Stimulated activated CD4-positive, alpha-beta T cell treated with anti-CD3 and anti-CD28 coated beads, TNF-alpha, amount 100 ng/mL, for 4 hours (primary cell): Measurements from ENCODE around the gene DMRTC2.
A peak's percentile ranks its signal among the peaks of the same experiment; 100 is the strongest.

Source experiments
- DNase-seq, 3 experiments: peaks; one replicate each; pipeline ENCODE4 v3.0.0-alpha.2; 2020; ENCODE audit warnings: low read depth in 3 of 3

The DMRTC2 gene

DNA sequence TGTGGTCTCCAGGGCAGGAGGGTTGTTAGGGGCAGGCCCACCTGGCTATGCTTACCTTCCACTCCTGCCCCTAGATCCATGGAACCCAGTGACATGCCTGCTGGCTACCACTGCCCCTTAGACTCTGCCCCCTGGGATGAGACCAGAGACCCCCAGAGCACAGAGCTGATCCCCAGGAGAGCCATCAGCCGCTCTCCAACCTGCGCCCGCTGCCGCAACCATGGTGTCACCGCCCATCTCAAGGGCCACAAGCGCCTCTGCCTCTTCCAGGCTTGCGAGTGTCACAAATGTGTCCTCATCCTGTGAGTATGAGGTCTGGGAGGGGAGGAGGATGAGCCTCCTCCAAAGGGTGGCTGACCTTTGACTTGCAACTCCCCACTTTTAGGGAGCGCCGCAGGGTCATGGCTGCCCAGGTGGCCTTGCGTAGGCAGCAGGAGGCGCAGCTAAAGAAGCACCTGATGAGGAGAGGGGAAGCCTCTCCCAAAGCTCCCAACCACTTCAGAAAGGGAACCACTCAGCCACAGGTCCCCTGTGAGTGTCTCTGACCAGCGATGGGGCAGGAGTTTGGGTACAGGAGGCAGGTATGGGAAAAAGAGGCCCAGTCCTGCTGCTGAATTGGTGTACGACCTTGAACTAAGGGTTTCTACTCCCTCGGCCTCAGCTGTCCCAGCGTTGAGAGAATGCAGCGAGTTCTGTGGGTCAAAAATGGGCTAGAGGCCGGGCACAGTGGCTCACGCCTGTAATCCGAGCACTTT is 2.7 kb downstream of the DMRTC2 start:
- DNase-seq: no peak

DNA sequence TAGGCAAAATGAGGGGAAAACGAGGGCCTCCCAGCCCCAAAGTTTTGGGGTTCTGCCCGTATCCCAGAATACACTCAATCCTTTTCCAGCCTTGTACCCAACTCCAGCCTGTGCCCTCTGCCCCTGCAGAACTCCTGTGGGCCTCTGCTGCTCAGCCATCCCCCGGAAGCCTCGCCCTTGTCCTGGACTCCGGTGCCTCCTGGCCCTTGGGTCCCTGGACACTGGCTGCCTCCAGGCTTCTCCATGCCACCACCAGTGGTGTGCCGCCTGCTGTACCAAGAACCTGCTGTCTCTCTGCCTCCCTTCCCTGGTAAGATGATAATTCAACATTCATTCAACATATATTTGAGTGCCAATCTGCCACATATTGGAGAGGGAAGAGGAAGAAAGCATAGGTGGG is 3.8 kb downstream of the DMRTC2 start:
- no peak for DNase-seq

DNA sequence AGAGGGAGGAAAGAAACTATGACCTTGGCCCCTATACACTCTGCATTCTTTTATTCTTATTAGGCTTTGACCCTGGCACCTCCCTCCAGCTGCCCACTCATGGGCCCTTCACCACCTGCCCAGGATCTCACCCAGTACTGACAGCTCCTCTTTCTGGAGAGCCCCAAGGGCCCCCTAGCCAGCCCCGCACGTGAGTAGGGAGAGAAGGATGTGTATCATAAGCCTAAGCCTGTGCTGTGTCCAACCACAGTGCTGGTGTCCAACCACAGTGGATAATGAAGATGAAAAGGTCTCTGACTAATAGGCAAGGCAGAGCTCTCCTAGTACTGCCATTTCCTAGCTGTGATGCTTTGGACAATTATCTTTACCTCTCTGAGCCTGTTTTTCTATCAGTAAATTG is 4.2 kb downstream of the DMRTC2 start:
- DNase-seq: no peak

DNA sequence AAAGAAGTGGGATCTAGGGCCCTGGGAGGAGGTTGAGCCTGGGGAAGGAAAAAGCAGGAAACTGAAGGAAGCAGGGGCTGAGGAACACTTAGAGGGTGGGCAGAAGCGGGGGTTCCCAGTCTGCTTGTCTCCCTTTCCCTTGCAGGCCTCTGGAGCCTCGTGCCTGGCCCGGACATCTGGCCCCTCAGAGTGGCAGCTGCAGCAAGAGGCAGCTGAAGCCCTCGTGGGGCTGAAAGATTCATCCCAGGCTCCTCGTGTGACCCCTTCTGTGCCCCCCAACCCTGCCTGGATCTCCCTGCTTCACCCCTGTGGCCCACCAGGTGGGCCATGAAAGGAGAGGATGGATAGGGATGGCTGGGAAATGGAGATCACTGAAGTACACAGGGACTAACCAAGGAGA is 5.5 kb downstream of the DMRTC2 start:
- DNase-seq: no peak

DNA sequence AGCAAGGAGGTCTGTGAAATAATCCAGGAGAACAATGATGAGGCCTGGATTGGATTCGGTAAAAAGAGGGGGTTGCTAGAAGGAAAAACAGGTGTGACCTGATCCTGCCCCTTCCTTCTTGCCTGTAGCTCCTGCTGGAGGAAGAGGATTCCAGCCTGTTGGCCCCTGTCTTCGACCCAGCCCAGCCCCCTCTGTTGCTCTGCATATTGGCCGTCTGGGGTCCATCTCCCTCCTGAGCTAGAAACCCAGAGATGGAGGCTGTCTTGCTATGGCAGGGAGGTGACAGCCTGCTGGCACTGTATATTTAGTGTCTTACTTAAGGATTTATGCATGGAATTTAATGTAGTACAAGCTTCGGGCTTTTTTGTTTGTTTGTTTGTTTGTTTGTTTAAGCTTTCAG is 6.6 kb downstream of the DMRTC2 start:
- DNase-seq: no peak

DNA sequence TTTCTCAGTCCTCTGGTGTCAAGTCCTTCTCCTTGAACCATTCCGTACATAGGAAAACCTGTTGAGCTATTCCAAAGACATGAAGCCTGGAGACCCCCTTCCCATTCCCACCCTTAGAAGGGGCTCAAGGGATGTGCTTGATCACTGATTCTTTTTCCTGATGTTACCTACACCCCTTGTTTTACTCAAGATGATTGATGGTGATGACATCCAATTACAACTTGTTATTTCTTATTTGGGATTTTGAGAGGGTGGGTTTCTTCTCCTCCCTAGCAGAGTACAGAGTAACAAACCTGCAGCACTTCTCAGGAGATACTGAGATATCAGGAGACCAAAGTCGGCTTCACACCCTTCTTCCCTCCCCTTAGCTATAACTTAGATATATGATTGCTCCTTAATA is 8.5 kb downstream of the DMRTC2 start:
- DNase-seq: no peak

DNA sequence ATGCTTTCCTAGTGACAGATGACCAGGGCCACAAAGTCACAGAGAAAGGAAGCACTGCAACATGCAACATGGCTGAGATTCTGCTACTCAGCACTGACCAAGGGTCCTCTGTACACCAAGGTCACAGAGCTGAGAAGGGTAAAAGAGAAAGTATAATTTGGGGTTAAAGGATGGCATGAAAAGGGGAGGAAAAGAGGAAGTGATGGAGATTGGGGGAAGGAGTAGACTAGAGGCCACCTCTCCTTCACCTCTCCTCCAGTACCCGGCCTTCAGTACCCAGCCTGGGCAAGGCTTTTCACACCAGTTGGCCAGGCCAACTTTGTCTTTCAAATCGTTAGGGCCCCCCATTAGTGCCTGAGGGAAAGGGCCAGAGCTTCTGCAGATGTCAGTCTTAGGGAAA is 8.9 kb downstream of the DMRTC2 start:
- DNase-seq: no peak

DNA sequence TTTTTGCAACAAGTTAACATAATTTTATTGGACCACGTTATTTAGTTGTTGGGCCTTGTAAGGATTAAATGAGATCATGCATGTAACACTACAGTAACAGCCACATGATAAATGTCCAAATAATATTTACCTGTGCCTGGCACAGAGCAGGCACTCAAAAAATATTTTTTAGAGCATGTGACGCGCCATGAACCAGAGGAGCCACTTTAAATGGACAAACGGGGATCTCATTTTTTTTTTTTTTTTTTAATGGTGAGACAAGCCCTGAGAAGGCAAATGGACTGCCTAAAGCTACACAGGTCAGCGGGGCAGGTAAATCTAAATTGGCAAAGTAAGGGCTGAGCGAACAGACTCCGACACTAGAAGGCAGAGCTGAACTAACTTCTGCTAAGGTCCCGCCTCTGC is 14.4 kb downstream of the DMRTC2 start:
- DNase-seq: no peak

DNA sequence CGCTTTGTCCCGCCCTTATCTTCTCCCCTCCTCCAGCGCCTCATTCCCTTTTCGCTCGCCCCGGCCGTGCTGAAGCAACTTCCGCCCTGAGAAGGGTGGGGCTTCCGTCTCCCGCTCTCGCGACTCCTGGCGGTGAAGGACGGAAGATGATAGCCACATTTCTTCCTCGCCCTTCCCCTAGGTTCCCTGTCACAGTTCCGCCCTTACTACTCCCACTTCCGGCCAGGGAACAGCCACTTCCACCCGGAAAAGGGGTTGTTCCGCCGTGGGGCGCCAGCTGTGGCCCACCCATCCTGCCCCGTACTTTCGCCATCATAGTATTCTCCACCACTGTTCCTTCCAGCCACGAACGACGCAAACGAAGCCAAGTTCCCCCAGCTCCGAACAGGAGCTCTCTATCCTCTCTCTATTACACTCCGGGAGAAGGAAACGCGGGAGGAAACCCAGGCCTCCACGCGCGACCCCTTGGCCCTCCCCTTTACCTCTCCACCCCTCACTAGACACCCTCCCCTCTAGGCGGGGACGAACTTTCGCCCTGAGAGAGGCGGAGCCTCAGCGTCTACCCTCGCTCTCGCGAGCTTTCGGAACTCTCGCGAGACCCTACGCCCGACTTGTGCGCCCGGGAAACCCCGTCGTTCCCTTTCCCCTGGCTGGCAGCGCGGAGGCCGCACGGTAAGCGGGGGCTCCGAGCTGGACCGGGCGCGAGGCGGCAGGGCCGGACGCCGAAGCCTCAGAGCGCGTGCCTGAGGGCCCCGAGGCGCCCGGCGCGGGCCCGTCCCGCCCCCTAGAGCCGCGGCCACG is 15.0 kb downstream of the DMRTC2 start, which contains the start of gene RPS19:
RPS19 (plus strand) TSS at position 638 of the 801 bp plus-strand sequence. CDS start 520 bp downstream, outside the sequence.
- peak; percentile 97 to 98 (median 97) for DNase-seq

DNA sequence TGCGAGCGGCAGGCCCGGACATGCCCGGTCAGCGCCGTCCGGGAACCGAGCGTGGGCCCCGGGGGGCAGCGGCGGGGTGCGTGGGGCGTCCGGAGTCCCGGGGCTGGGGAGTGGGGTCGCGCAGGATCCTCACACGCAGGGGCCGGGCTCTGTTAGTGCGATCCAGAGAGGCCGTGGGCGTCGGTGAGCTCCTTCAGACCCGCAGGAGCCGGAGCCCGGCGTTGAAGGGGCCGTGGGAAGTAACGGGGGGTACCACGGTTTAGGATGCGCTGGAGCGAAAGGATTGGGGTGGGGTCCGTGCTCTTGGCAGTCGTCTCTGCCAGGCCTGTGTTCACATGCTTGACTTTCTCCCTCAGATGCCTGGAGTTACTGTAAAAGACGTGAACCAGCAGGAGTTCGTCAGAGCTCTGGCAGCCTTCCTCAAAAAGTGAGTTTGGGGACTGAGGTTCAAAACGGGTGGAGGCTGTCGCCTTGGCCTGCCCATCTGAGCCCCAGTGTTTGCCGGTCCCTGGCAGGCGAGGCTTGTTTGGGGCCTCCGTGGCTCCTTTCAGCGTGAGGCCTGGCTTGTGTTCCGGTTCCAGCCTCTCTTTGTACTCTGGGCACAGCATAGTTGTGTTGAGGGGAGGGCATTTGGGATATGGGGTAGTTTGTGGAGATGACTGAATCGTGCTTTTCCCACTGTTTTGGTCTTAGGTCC is 15.7 kb downstream of the DMRTC2 start:
- peak in 1 of 3 experiments; percentile 49 for DNase-seq

DNA sequence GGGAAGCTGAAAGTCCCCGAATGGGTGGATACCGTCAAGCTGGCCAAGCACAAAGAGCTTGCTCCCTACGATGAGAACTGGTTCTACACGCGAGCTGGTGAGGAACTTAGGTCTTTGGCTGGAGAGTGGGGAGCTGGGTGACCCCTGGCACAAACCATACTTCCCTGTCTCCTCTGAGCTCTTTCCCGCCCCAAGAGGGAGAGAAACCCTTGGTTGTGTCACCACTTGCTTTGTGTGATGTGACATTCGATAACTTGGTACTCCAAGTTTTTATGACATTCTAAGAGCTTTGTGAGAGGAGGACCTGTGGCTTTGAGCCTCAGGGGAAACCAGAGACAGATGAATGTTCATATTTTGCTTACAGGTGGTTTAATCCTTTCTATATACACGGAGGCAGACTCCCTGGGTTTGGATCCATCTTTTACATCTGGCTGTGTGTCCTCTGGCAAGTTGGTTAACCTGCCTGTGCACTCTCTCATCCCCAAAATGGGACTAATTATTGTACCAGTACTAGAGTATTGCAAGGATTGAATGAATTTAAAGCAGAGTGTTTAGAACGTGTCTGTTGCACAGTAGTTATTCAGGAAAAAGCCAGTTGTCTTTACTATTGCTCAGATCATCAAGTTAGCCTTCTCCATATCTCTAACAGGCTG is 16.4 kb downstream of the DMRTC2 start:
- no peak for DNase-seq

DNA sequence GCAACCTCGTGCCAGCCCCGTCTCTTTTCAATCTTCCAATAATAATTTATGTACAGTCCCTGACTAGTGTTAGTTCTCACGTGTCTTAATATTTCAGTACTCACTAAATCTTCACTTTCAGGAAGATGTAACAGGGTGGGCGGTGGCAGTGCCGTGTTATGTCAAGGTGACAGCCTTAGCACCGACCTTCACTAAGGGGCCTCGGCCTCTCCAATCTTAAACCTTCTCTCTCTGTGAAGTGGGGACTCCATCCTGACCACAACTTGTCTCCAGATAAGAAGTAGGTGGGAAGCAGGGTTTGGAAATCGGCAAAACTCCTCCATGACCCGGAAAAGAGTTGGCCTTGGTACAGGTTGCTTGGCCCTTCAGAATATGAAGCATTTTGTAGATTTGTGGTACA is 17.0 kb downstream of the DMRTC2 start:
- no peak for DNase-seq

DNA sequence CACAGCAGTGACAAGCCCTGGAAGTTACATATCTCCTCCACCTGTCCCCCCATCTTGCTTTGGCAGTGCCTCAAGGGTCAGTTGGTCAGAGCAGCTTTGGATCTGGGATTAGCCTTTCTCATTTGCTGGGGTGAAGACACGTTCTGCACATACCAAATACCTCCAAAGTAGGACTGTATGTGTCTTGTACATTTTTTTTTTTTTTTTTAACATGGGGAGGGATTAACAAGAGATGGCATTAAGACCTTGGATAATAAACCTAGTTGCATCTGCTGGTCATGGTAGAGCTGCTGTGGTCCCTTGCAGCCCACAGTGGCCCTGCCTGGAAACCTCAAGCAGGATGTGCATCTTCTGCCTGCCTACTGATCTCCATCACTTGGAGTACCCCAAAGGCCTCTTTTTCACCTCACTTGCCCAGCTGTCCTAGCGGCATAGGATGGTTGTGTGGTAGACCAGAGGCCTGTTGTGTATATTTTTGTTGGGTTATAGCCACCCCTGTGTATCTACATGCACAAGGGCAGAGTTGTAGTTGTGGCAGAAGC is 17.7 kb downstream of the DMRTC2 start:
- DNase-seq: no peak

DNA sequence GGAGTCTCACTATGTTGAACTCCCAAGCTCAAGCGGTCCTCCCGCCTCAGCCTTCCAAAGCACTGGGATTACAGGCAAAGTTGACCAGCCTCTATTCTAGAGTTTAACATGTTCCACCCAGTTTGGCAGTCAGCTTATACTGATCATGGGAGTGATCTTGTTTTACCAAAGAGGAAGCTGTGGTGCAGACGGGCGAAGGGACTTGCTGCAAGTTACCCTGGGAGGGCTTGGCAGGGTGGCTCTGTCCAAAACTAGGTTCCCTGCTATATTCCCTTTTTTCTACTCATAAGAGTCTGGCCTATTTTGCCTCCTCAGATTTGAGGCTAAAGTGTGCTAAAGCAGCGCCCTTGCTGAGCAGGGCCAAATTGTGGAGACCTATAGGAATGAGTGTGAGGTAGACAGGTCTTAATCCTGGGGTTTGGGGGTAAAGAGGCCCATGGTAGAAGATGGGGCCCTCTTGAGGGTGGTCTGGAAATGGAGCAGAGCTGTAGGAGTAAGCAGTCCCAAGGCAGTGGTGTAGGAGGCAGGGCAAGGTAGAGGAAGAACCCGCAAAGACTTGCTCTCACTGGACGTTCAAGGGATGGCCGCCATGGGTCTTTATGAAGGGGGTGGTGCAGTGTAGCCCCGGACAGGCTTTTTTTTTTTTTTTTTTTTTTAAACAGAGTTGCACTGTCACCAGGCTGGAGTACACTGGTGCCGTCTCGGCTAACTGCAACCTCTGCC is 18.5 kb downstream of the DMRTC2 start:
- DNase-seq: no peak

DNA sequence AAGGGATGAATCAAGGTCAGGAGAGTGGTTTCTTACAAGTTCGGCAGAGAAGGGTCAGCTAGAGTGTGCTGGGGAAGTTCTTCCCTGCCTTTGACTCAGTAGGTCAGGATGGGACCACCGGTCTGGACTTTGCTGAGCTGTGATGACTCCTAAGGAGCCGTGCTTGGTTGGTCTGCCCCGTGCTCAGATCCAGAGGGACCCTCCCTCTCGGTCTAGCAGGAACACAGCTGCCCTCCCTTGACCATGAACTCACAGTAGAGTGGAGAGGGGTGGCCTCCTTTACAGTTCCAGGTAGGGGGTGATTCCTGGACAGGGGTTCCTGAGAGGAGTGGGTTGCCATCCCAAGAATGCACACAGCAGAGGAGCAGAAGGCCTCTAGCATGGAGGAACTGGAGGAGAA is 19.5 kb downstream of the DMRTC2 start:
- no peak for DNase-seq

DNA sequence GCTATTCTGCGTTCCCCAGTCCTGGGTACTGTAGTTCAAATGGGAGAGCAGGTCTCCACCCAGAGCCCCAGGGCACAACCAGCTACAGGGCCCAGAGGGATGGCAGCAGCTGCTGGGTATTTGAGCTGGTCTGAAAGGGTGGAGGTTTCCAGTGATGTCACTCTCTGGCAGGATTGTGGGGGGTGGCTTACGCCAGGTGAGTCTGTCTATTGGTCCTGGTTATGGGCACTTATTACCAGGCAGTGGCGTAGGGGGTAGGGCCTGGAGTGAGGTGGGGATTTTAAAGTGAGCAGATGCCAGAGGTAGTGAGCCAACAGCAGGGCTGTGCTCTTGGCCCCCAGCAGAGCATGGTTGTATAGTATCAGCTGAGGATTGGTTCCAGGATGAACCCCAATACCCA is 21.4 kb downstream of the DMRTC2 start:
- DNase-seq: no peak

DNA sequence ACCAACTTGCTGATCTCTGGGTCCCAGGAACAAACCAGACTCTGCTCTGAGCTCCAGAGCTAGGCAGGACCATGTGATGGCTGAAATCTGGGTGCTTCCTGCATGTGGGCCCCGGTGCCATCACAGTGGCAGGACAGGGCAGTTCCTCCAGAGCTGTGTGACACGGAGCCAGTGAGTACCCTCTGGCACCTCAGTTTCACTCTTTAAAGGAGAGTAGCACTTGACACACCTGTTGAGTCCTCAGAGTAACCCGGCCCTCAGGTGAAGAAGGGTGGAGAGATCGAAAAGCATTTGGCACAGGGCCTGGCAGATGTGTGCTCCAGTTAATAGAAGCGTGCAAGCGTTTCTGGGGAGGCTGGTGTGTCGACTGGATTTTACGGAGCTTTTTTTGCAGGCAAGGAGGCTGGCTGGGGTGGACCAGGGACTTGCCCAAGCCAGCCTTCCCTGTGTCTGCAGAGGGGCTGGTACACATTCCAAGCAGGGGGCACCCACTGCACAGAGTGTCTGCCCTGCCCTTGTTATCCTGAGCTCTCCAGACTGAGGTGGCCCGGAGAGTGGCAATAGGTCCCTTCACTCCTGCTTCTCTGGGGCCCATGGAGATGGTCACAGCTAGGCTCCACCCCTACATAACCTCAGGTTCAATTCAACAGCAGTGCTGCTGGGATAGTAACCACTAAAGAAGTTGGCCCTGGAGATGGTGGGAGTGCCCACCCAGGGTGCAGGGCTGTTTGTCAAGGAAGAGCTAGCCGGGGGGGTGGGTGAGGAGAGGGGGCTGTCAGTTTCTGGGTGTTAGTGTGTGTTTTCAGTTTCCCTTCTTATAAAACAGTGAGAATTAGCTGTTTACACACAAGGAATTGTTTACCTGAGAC is 23.5 kb downstream of the DMRTC2 start:
- DNase-seq: no peak

DNA sequence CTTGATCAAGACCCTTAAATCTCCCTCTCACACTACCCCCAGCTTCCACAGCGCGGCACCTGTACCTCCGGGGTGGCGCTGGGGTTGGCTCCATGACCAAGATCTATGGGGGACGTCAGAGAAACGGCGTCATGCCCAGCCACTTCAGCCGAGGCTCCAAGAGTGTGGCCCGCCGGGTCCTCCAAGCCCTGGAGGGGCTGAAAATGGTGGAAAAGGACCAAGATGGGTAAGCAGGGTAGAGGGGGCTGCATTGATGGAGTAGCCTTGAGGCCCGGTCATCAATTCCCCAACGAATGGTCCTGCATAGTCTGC is 24.1 kb downstream of the DMRTC2 start:
- no peak for DNase-seq

DNA sequence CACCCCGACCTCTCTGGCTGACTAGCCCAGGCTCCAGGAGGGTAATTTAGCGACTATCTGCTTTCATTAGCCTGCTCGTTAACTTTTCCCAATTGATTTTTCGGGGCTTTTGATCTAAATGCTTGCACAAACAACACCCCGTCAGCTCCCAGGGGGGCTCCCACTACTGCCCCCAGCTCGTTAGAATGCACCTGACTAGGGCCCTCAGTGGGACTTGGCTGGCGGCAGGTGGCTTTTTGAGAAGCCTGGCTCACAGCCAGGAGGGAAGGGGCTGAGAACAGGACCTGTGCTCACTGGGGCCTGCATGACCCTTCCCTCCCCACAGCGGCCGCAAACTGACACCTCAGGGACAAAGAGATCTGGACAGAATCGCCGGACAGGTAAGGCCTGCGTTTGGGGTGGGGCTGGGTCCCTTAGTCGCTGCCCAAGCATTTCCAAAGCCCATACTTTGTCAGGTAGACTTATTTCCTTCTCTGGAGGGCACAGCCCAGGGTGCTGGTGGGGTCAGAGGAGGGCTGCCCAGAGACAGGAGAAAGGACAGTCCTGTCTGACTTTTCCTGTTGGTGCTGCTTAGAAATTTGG is 24.6 kb downstream of the DMRTC2 start:
- DNase-seq: no peak

DNA sequence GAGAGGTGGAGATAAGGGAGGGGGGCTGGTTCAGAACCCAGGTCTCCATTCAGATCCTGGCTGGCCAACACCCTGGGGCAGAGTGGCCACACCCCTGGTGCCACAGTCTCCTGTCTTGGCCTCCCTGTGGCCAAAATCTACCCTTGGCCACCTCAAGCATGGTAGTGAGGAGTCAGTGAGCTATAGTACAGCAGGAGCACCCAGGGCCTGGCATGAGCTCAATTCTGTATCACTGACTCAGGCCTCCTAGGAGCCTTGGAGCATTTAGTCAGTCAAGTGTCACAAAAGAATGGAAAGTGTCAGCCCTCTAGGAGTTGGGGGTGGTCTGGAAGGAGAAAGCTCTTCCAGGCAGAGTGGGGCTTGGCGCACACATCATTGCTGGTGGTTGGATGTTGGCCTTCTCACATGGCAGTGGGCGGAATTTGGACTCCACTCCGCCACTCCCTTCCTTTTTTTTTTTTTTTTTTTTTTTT is 25.6 kb downstream of the DMRTC2 start:
- no peak for DNase-seq
